ENCODE results near the gene PRPF31. TPM values are rescaled to one million over a fixed set of nuclear protein-coding genes. Genes with fewer than 3 reads are reported as not detected.

PRPF31 gene
- total and polyA plus RNA-seq, 2 of the 13 experiments (the other 11 are each of a cell fraction or from before 2014, with no cell fraction given), result 23.8 to 63.8 TPM

DNA sequence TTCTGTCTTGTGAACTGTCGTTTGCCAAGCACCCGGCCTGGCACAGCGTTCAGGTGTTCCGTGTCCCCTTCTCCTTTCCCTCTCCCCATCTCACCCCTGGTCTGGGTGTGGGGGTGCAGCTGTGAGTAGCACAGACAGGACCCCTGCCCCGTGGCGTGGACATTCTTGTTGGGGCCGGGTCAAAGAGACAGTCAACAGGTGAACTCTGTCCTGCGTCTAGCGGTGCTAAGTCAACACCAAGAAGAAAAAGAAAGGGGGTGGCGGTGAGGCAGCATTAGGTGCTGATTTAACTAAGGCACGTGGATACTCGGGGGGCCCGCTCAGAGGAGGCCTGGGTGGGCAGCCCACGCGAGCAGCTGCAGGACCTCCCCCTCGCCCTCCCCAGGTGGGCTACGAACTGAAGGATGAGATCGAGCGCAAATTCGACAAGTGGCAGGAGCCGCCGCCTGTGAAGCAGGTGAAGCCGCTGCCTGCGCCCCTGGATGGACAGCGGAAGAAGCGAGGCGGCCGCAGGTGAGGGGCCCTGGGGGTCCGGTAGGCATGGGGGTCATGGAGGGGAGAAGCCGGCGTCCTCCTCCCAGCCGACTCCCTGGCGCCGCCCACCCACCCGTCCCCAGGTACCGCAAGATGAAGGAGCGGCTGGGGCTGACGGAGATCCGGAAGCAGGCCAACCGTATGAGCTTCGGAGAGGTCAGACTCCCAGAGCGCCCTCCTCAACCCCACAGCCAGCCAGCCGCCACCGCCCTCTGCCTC lies 12.3 kb downstream of the PRPF31 start:
- no peak for FAIRE-seq
- no peak overlapping the region for H3K4me2 ChIP-seq (ENCODE audit: low read depth, low read length)
- 94% methylated on average over 37 of the region's 44 CpGs for WGBS (ENCODE audit: low lambda C conversion rate)

DNA sequence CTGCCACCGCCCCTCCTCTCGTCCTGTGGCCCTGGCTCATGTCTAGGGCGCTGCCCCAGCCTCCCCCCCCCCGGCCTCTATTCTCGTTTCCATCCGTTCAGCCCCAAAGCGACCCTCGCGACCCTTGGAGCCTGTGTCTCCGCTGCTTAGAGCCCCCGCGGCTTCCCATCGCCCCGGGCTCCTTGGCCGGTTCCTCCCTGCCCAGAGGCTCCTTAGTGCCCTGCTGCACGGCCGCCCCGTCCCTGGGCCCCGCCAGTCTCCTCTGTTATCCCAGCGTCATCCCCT lies 12.8 kb downstream of the PRPF31 start:
- in situ Hi-C loops (cut with HindIII; ENCODE audit: extremely low pct_ligation_motif_present, low pct_unique_long_range_greater_than_20kb), result no loop called here
- TF ChIP-seq, protein P1, sequence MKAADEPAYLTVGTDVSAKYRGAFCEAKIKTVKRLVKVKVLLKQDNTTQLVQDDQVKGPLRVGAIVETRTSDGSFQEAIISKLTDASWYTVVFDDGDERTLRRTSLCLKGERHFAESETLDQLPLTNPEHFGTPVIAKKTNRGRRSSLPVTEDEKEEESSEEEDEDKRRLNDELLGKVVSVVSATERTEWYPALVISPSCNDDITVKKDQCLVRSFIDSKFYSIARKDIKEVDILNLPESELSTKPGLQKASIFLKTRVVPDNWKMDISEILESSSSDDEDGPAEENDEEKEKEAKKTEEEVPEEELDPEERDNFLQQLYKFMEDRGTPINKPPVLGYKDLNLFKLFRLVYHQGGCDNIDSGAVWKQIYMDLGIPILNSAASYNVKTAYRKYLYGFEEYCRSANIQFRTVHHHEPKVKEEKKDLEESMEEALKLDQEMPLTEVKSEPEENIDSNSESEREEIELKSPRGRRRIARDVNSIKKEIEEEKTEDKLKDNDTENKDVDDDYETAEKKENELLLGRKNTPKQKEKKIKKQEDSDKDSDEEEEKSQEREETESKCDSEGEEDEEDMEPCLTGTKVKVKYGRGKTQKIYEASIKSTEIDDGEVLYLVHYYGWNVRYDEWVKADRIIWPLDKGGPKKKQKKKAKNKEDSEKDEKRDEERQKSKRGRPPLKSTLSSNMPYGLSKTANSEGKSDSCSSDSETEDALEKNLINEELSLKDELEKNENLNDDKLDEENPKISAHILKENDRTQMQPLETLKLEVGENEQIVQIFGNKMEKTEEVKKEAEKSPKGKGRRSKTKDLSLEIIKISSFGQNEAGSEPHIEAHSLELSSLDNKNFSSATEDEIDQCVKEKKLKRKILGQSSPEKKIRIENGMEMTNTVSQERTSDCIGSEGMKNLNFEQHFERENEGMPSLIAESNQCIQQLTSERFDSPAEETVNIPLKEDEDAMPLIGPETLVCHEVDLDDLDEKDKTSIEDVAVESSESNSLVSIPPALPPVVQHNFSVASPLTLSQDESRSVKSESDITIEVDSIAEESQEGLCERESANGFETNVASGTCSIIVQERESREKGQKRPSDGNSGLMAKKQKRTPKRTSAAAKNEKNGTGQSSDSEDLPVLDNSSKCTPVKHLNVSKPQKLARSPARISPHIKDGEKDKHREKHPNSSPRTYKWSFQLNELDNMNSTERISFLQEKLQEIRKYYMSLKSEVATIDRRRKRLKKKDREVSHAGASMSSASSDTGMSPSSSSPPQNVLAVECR (CRISPR knock-in tag; IDR thresholded peaks at IDR 0.05; ENCODE audit: borderline replicate concordance), result no peak
- TF ChIP-seq SP4 (CRISPR knock-in tag; IDR thresholded peaks at IDR 0.05) (no peak), ZNF124 (CRISPR knock-in tag; IDR thresholded peaks at IDR 0.05) (no peak), EEA1 (CRISPR knock-in tag; IDR thresholded peaks at IDR 0.05; ENCODE audit: borderline replicate concordance) (no peak)
- TF ChIP-seq, protein P2, sequence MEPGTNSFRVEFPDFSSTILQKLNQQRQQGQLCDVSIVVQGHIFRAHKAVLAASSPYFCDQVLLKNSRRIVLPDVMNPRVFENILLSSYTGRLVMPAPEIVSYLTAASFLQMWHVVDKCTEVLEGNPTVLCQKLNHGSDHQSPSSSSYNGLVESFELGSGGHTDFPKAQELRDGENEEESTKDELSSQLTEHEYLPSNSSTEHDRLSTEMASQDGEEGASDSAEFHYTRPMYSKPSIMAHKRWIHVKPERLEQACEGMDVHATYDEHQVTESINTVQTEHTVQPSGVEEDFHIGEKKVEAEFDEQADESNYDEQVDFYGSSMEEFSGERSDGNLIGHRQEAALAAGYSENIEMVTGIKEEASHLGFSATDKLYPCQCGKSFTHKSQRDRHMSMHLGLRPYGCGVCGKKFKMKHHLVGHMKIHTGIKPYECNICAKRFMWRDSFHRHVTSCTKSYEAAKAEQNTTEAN (CRISPR knock-in tag; conservative IDR thresholded peaks at IDR 0.05), result no peak

More for the DNA sequence above, 12.3 kb downstream of the PRPF31 start:
- CTCF ChIA-PET (ENCODE audit: low intra/inter-chr PET ratio, low total read pairs), result no interaction called here
- Histone ChIP-seq H3K79me2 (ENCODE audit: insufficient read depth, low read length) (no peaks in the 10 kb centered on the region), H2AFZ (ENCODE audit: low read length) (no peak overlapping the region), H3K4me1 (ENCODE audit: insufficient read depth, low read length) (no peaks in the 10 kb centered on the region), H3K36me3 (replicated peaks in 1 of 2; ENCODE audit: control insufficient read depth in 1 of 2, insufficient read depth in 2 of 2, low read length in 2 of 2) (peaks cover 15 to 56% of the 10 kb centered on the region in 2 experiments; a peak in 4 of 5 replicates), H4K20me1 (ENCODE audit: insufficient read depth, low read length) (no peaks in the 10 kb centered on the region), H3K27ac (ENCODE audit: extremely low read length, insufficient read depth, low read length) (no peak overlapping the region), H3K9ac (ENCODE audit: insufficient read depth, low read depth, low read length) (no peak overlapping the region), H3K4me3 (replicated peaks in 1 of 3; ENCODE audit: insufficient read depth in 1 of 3, low read depth in 2 of 3, low read length in 3 of 3) (no peak overlapping the region), H3K9me3 (ENCODE audit: low read length) (no peaks in the 10 kb centered on the region), H3K27me3 (ENCODE audit: control insufficient read depth in 1 of 2, insufficient read depth in 2 of 2, low read length in 2 of 2) (no peaks in the 10 kb centered on the region)
- POLR2A ChIA-PET, result no interaction called here
- no peak for TF ChIP-seq ZNF720 (CRISPR knock-in tag; IDR thresholded peaks at IDR 0.05)
- no peak for TF ChIP-seq ZNF878 (CRISPR knock-in tag; IDR thresholded peaks at IDR 0.05)
- no peak for TF ChIP-seq FIP1L1 (IDR thresholded peaks at IDR 0.05; ENCODE audit: borderline replicate concordance, insufficient read depth, low read depth, low read length)
- TF ChIP-seq MTA3 (CRISPR knock-in tag; IDR thresholded peaks at IDR 0.05), result no peak
- TF ChIP-seq, protein P3, sequence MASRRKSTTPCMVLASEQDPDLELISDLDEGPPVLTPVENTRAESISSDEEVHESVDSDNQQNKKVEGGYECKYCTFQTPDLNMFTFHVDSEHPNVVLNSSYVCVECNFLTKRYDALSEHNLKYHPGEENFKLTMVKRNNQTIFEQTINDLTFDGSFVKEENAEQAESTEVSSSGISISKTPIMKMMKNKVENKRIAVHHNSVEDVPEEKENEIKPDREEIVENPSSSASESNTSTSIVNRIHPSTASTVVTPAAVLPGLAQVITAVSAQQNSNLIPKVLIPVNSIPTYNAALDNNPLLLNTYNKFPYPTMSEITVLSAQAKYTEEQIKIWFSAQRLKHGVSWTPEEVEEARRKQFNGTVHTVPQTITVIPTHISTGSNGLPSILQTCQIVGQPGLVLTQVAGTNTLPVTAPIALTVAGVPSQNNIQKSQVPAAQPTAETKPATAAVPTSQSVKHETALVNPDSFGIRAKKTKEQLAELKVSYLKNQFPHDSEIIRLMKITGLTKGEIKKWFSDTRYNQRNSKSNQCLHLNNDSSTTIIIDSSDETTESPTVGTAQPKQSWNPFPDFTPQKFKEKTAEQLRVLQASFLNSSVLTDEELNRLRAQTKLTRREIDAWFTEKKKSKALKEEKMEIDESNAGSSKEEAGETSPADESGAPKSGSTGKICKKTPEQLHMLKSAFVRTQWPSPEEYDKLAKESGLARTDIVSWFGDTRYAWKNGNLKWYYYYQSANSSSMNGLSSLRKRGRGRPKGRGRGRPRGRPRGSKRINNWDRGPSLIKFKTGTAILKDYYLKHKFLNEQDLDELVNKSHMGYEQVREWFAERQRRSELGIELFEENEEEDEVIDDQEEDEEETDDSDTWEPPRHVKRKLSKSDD (CRISPR knock-in tag; IDR thresholded peaks at IDR 0.05; ENCODE audit: low read depth), result no peak
- no peak for TF ChIP-seq TBP (CRISPR knock-in tag; IDR thresholded peaks at IDR 0.05)
- intact Hi-C loops (cut with micrococcal nuclease; ENCODE audit: unreplicated experiment) (no loop called here), in situ Hi-C loops (cut with HindIII; ENCODE audit: extremely low pct_ligation_motif_present, low pct_unique_long_range_greater_than_20kb) (no loop called here)
- DNase-seq (ENCODE audit: low spot score) (no peak), ATAC-seq (no peak)
- no TSS peak for BruUV-seq (replicated peaks)

More for the DNA sequence above, 12.8 kb downstream of the PRPF31 start:
- intact Hi-C loops (cut with micrococcal nuclease; ENCODE audit: unreplicated experiment), result no loop called here
- Histone ChIP-seq H3K4me2 (ENCODE audit: low read depth, low read length) (no peak overlapping the region), H3K27me3 (ENCODE audit: control insufficient read depth in 1 of 2, insufficient read depth in 2 of 2, low read length in 2 of 2) (no peaks in the 10 kb centered on the region), H3K79me2 (ENCODE audit: insufficient read depth, low read length) (no peaks in the 10 kb centered on the region), H3K9ac (ENCODE audit: insufficient read depth, low read depth, low read length) (no peak overlapping the region), H3K4me1 (ENCODE audit: insufficient read depth, low read length) (no peaks in the 10 kb centered on the region), H3K27ac (ENCODE audit: extremely low read length, insufficient read depth, low read length) (no peak overlapping the region), H3K36me3 (replicated peaks in 1 of 2; ENCODE audit: control insufficient read depth in 1 of 2, insufficient read depth in 2 of 2, low read length in 2 of 2) (peaks cover 15 to 51% of the 10 kb centered on the region in 2 experiments; a peak in 4 of 5 replicates), H3K9me3 (ENCODE audit: low read length) (peaks cover under 1% of the 10 kb centered on the region; the same call in 1 of the 2 replicates), H4K20me1 (ENCODE audit: insufficient read depth, low read length) (no peaks in the 10 kb centered on the region), H3K4me3 (replicated peaks in 1 of 3; ENCODE audit: insufficient read depth in 1 of 3, low read depth in 2 of 3, low read length in 3 of 3) (no peak overlapping the region), H2AFZ (ENCODE audit: low read length) (no peak overlapping the region)
- DNase-seq (ENCODE audit: low spot score) (no peak), ATAC-seq (no peak), FAIRE-seq (no peak)
- POLR2A ChIA-PET, result no interaction called here
- 95% methylated on average over 20 of the region's 20 CpGs for WGBS (ENCODE audit: low lambda C conversion rate)
- BruUV-seq (replicated peaks), result no TSS peak
- CTCF ChIA-PET (ENCODE audit: low intra/inter-chr PET ratio, low total read pairs), result no interaction called here
